Liver (tissue), 3 donors: ENCODE measurements around the gene NCMAP.
A peak's percentile ranks its signal among the peaks of the same experiment; 100 is the strongest.

Experiments
- SP1 ChIP-seq: IDR thresholded peaks from 2 replicates; pipeline ENCODE4 v1.6.1; 2018; ENCODE audit warnings: antibody characterized with exemption, mild to moderate bottlenecking
- YY1 ChIP-seq: IDR thresholded peaks from 2 replicates; pipeline ENCODE4 v1.6.1; 2016; ENCODE audit warnings: antibody characterized with exemption, mild to moderate bottlenecking
- TF ChIP-seq, protein P1 (sequence below): fragments of 150-350 bp; IDR thresholded peaks from 2 replicates; pipeline ENCODE4 v1.5.1; 2017; ENCODE audit warnings: improper control_type of control experiment, low read depth, low read length; ENCODE audit not compliant: missing input control
- donor health status: healthy.
- donor health status: healthy.

DNA sequence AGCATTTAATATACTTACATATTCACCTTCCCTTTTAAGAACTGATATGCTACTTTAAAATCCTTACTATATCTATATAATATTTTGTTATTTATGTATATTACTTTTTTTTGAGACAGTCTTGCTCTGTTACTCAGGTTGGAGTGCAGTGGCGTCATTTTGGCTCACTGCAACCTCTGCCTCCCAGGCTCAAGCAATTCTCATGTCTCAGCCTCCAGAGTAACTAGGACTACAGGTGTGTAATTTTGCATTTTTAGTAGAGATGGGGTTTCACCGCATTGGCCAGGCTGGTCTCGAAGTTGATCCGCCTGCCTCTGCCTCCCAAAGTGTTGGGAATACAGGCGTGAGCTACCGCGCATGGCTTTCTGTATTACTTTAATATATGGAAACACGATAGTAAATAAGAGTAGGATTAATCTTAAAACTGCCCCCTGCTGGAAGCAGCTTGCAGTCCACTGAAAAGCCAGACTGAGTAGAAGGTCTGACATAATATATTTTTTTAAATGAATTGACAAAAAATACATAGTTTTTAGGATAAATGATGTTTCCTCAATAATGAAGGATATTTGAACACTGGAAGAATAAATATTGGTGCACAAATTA is 28.8 kb upstream of the NCMAP start:
- TF ChIP-seq YY1: no peak
- no peak for TF ChIP-seq SP1
- TF ChIP-seq, protein P1, sequence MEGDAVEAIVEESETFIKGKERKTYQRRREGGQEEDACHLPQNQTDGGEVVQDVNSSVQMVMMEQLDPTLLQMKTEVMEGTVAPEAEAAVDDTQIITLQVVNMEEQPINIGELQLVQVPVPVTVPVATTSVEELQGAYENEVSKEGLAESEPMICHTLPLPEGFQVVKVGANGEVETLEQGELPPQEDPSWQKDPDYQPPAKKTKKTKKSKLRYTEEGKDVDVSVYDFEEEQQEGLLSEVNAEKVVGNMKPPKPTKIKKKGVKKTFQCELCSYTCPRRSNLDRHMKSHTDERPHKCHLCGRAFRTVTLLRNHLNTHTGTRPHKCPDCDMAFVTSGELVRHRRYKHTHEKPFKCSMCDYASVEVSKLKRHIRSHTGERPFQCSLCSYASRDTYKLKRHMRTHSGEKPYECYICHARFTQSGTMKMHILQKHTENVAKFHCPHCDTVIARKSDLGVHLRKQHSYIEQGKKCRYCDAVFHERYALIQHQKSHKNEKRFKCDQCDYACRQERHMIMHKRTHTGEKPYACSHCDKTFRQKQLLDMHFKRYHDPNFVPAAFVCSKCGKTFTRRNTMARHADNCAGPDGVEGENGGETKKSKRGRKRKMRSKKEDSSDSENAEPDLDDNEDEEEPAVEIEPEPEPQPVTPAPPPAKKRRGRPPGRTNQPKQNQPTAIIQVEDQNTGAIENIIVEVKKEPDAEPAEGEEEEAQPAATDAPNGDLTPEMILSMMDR: peak; percentile 54
